GM13977 (cell line): ENCODE measurements around the gene KCTD13.
"Not testable (repeated sequence)": the region's sequence is repeated elsewhere in the genome, so short reads cannot be mapped to it uniquely, and the experiment has no call there.

Experiments used
- DNase-seq: peaks from one replicate; pipeline ENCODE4 v3.0.0; 2012; ENCODE audit warnings: low spot score
- CTCF ChIP-seq: IDR thresholded peaks from 2 replicates; pipeline ENCODE4 v1.5.1; 2012; ENCODE audit warnings: mild to moderate bottlenecking, control low read depth; ENCODE audit not compliant: insufficient read depth; ENCODE audit errors: extremely low read depth, missing control alignments
- in situ Hi-C: fragments of 300-500 bp; cut with MboI; formaldehyde crosslinking; loops from one replicate; pipeline ENCODE4 v1.12.0; 2022; ENCODE audit warnings: low sequenced_read_pairs, low pct_unique_long_range_greater_than_20kb, mixed read lengths, inconsistent platforms; ENCODE audit not compliant: unreplicated experiment

The KCTD13 gene

GRCh38 chr16:29961127-29961478, 35.1 kb upstream of the KCTD13 start:
- TF ChIP-seq CTCF, result no peak
- no peak for DNase-seq
- in situ Hi-C loops, result no loop called here

GRCh38 chr16:29959821-29960220, 33.8 kb upstream of the KCTD13 start:
- in situ Hi-C loops, result not testable (repeated sequence)

GRCh38 chr16:29959293-29959692, 33.3 kb upstream of the KCTD13 start:
- in situ Hi-C loops, result no loop called here
- no peak for TF ChIP-seq CTCF
- DNase-seq, result no peak

More at GRCh38 chr16:29959821-29960220, 33.8 kb upstream of the KCTD13 start:
- DNase-seq, result not testable (repeated sequence)

- DNase-seq, result no peak
- in situ Hi-C loops, result no loop called here
- no peak for TF ChIP-seq CTCF
Measured at GRCh38 chr16:29958756-29959155, 32.7 kb upstream of the KCTD13 start.

- TF ChIP-seq CTCF, result no peak
- in situ Hi-C loops, result no loop called here
- DNase-seq, result no peak
Measured at GRCh38 chr16:29951625-29952365, 25.8 kb upstream of the KCTD13 start.

GRCh38 chr16:29950806-29951461, 24.9 kb upstream of the KCTD13 start:
- no peak for TF ChIP-seq CTCF
- no peak for DNase-seq
- in situ Hi-C loops, result no loop called here

GRCh38 chr16:29947897-29948296, 21.9 kb upstream of the KCTD13 start:
- TF ChIP-seq CTCF, result no peak
- in situ Hi-C loops, result loop anchor here (10.0 kb wide), 1 partner anchor 63 kb away; no protein-coding TSS in a partner anchor
- DNase-seq, result no peak
